Keratinocyte (primary cell): ENCODE data around the gene ZNF280D. TPM values are rescaled to one million over a fixed set of nuclear protein-coding genes. Genes with fewer than 3 reads are reported as not detected.

Source experiments
- DNase-seq: peaks from one replicate; pipeline ENCODE4 v3.0.0-alpha.2; 2011; ENCODE audit warnings: low read depth, missing footprints, low spot score
- FAIRE-seq: peaks from 2 replicates; lab custom pipeline; 2011; peaks lifted over from hg19 to GRCh38; lab: Jason Lieb, UNC
- H2AFZ ChIP-seq: 2 replicates; pipeline ENCODE4 v1.6.0; 2012; ENCODE audit warnings: low read length, control low read depth, inconsistent platforms; ENCODE audit not compliant: control insufficient read depth
- H3K27ac ChIP-seq: 2 replicates; pipeline ENCODE4 v1.5.1; 2011; ENCODE audit warnings: low read length; ENCODE audit not compliant: control insufficient read depth, insufficient read depth
- H3K27me3 ChIP-seq: 3 replicates; pipeline ENCODE4 v1.6.0; 2011; ENCODE audit warnings: low read length; ENCODE audit not compliant: control insufficient read depth, insufficient read depth; ENCODE audit errors: extremely low read depth
- H3K36me3 ChIP-seq, 2 experiments: 2 replicates in 1 of 2; 3 replicates in 1 of 2; pipeline ENCODE4 v1.5.1; 2011; ENCODE audit warnings: low read length in 2 of 2, mild to moderate bottlenecking in 1 of 2; ENCODE audit not compliant: control insufficient read depth in 2 of 2, insufficient read depth in 2 of 2; ENCODE audit errors: extremely low read depth in 1 of 2
- H3K4me1 ChIP-seq: 3 replicates; pipeline ENCODE4 v1.5.1; 2011; ENCODE audit warnings: low read length; ENCODE audit not compliant: control insufficient read depth, insufficient read depth; ENCODE audit errors: extremely low read depth
- H3K4me2 ChIP-seq: 3 replicates; pipeline ENCODE4 v1.6.0; 2011; ENCODE audit warnings: low read depth, low read length; ENCODE audit not compliant: control insufficient read depth, insufficient read depth; ENCODE audit errors: extremely low read depth
- H3K4me3 ChIP-seq, 3 experiments: fragments of 200-600 bp in 1 of 3; sonication (generic) in 1 of 3; 2 replicates in 2 of 3; 3 replicates in 1 of 3; pipeline ENCODE4 v1.5.1; 2011 to 2016; ENCODE audit warnings: low read length in 3 of 3, mild to moderate bottlenecking in 3 of 3, control low read depth in 2 of 3, inconsistent platforms in 1 of 3, low read depth in 1 of 3, mixed read lengths in 1 of 3, mixed run types in 1 of 3, moderate library complexity in 1 of 3; ENCODE audit not compliant: control insufficient read depth in 2 of 3, insufficient read depth in 2 of 3; ENCODE audit errors: extremely low read depth in 1 of 3
- H3K79me2 ChIP-seq: 2 replicates; pipeline ENCODE4 v1.6.0; 2012; ENCODE audit warnings: low read length; ENCODE audit not compliant: control insufficient read depth, insufficient read depth
- H3K9ac ChIP-seq: 3 replicates; pipeline ENCODE4 v1.6.0; 2011; ENCODE audit warnings: low read length; ENCODE audit not compliant: control insufficient read depth, insufficient read depth; ENCODE audit errors: extremely low read depth
- H3K9me1 ChIP-seq: 3 replicates; pipeline ENCODE4 v1.6.0; 2011; ENCODE audit warnings: low read length; ENCODE audit not compliant: control insufficient read depth, insufficient read depth; ENCODE audit errors: extremely low read depth
- H3K9me3 ChIP-seq: 2 replicates; pipeline ENCODE4 v1.5.1; 2012; ENCODE audit warnings: low read depth, low read length; ENCODE audit not compliant: control insufficient read depth
- H4K20me1 ChIP-seq: 3 replicates; pipeline ENCODE4 v1.6.0; 2011; ENCODE audit warnings: low read length; ENCODE audit not compliant: control insufficient read depth, insufficient read depth; ENCODE audit errors: extremely low read depth
- EZH2 ChIP-seq: IDR thresholded peaks from one replicate; pipeline ENCODE4 v1.6.1; 2012; ENCODE audit warnings: inconsistent platforms, mild to moderate bottlenecking, low read length, moderate library complexity
- dilution Hi-C: fragments of 300-500 bp; cut with MboI; formaldehyde crosslinking; loops from one replicate; pipeline ENCODE4 v1.7.0; 2020; ENCODE audit warnings: low sequenced_read_pairs; ENCODE audit not compliant: extremely low pct_ligation_motif_present
- polyA plus RNA-seq, 5 experiments: library from polyadenylated mRNA; depleted of rRNA in 3 of 5; stranded (reverse) in 3 of 5; stranded (forward) in 1 of 5; unstranded in 1 of 5; fragments of >200 nt; gene quantifications; 1 replicate in 1 of 5; 2 replicates in 3 of 5; 3 replicates in 1 of 5; pipeline versions ENCODE4 v1.2.1 to v1.2.3, GENCODE V29; 2011 to 2012; ENCODE audit warnings: missing spikeins in 2 of 5, low read depth in 1 of 5, low replicate concordance in 1 of 5
- TF ChIP-seq, protein P1 (sequence below), 3 experiments: IDR thresholded peaks in 1 of 3; conservative IDR thresholded peaks in 1 of 3; optimal IDR thresholded peaks in 1 of 3; 2 replicates in 2 of 3; 3 replicates in 1 of 3; pipeline versions ENCODE3 to v1.5.1; 2011; ENCODE audit warnings: low read length in 3 of 3, mild to moderate bottlenecking in 3 of 3, moderate library complexity in 2 of 3, control low read depth in 1 of 3, inconsistent platforms in 1 of 3; ENCODE audit not compliant: insufficient read depth in 2 of 3; ENCODE audit errors: extremely low read depth in 1 of 3

Gene ZNF280D
- polyA plus RNA-seq, 1 donor (not counting 4 experiments of a cell fraction or from before 2014, with no cell fraction given), result 8.7 TPM

DNA sequence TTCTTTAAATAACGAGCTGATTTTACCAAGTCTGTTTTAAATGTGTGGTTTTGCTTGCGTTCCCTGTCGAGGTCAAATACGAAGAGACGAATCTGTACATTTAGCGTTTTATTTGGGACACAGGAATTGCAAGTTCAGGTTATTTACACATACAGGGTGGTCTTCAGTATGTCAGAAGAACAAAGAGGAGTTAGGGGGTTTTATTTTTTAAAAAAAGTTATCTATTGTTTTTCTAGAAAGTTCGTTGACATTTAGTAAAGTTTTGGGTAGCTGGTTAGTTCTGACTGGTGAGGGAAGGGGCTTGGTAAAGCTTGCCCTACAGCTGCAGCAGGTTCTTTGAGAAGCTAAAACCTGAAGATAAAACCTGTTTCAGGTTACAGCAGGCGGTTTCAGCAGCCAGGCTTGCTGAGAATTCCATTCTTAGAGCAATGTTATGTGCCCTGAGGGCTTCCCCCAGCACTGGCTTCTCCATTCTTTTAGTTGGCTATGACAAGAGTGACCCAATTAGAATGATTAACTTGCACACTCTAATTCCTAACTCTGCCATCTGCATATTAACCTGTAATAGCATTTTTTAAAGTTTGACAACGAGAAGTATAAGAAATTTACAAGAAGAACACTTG lies 815 bp upstream of the ZNF280D start:
- Histone ChIP-seq H3K4me3 (no peak overlapping the region), H3K79me2 (peaks cover 28% of the 10 kb centered on the region), H3K4me1 (peaks cover 19% of the 10 kb centered on the region), H3K9me1 (no peaks in the 10 kb centered on the region), H3K4me2 (peak overlapping the region; percentile 60), H3K36me3 (peaks cover 0 to under 1% of the 10 kb centered on the region in 2 experiments), H2AFZ (peak overlapping the region; percentile 95), H3K27ac (no peak overlapping the region), H3K9ac (no peak overlapping the region), H3K9me3 (no peaks in the 10 kb centered on the region), H4K20me1 (no peaks in the 10 kb centered on the region), H3K27me3 (no peaks in the 10 kb centered on the region)
- dilution Hi-C loops, result no loop called here
- TF ChIP-seq, protein P1, sequence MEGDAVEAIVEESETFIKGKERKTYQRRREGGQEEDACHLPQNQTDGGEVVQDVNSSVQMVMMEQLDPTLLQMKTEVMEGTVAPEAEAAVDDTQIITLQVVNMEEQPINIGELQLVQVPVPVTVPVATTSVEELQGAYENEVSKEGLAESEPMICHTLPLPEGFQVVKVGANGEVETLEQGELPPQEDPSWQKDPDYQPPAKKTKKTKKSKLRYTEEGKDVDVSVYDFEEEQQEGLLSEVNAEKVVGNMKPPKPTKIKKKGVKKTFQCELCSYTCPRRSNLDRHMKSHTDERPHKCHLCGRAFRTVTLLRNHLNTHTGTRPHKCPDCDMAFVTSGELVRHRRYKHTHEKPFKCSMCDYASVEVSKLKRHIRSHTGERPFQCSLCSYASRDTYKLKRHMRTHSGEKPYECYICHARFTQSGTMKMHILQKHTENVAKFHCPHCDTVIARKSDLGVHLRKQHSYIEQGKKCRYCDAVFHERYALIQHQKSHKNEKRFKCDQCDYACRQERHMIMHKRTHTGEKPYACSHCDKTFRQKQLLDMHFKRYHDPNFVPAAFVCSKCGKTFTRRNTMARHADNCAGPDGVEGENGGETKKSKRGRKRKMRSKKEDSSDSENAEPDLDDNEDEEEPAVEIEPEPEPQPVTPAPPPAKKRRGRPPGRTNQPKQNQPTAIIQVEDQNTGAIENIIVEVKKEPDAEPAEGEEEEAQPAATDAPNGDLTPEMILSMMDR (optimal IDR thresholded peaks at IDR 0.05 in 1 of 3, IDR thresholded peaks at IDR 0.05 in 1 of 3, conservative IDR thresholded peaks at IDR 0.05 in 1 of 3; ENCODE audit: extremely low read depth in 1 of 3, insufficient read depth in 2 of 3, low read length in 3 of 3), result no peak
- TF ChIP-seq EZH2, result no peak
- FAIRE-seq (no peak), DNase-seq (no peak)

DNA sequence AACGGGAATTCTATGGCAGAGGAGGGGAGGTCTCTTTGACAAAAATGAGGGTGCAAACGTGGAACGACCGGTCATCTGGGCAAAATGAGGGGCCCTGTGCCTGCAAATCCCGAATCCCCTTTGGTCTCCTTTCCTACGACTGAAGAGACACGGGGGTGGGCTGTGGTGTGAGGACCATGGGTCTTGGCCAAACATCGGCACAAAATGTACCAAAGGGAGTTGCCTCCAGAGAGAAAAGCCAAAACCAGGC lies 498 bp downstream of the ZNF280D start:
- Histone ChIP-seq H3K9me1 (no peaks in the 10 kb centered on the region), H3K36me3 (peaks cover 0 to 2% of the 10 kb centered on the region in 2 experiments), H4K20me1 (no peaks in the 10 kb centered on the region), H3K27ac (peak overlapping the region; percentile 85), H3K4me2 (peak overlapping the region; percentile 96), H3K4me1 (peaks cover 19% of the 10 kb centered on the region), H3K9ac (peak overlapping the region; percentile 89), H2AFZ (peak overlapping the region; percentile 95), H3K27me3 (no peaks in the 10 kb centered on the region), H3K4me3 (peak overlapping the region; percentile 58 to 84 (median 83)), H3K79me2 (peaks cover 34% of the 10 kb centered on the region), H3K9me3 (no peaks in the 10 kb centered on the region)
- dilution Hi-C loops, result no loop called here
- FAIRE-seq (no peak), DNase-seq (no peak)
- TF ChIP-seq, protein P1 (optimal IDR thresholded peaks at IDR 0.05 in 1 of 3, IDR thresholded peaks at IDR 0.05 in 1 of 3, conservative IDR thresholded peaks at IDR 0.05 in 1 of 3; ENCODE audit: extremely low read depth in 1 of 3, insufficient read depth in 2 of 3, low read length in 3 of 3), result no peak
- TF ChIP-seq EZH2, result no peak
